Osteoblast (primary cell): ENCODE results near the gene NEK5. TPM values are rescaled to one million over a fixed set of nuclear protein-coding genes. Genes with fewer than 3 reads are reported as not detected.

ENCODE experiments used
- DNase-seq: peaks from one replicate; pipeline ENCODE4 v3.0.0; 2011; ENCODE audit warnings: low spot score, mixed read lengths; ENCODE audit not compliant: insufficient read length; ENCODE audit errors: missing footprints
- H2AFZ ChIP-seq: 2 replicates; pipeline ENCODE4 v1.6.0; 2011; ENCODE audit warnings: mild to moderate bottlenecking, low read length
- H3K27ac ChIP-seq: 2 replicates; pipeline ENCODE4 v1.5.1; 2011; ENCODE audit warnings: mild to moderate bottlenecking, low read depth, low read length, moderate library complexity
- H3K27me3 ChIP-seq: 2 replicates; pipeline ENCODE4 v1.6.0; 2012; ENCODE audit warnings: mild to moderate bottlenecking, control low read depth, inconsistent platforms, low read length, moderate library complexity; ENCODE audit not compliant: insufficient read depth
- H3K36me3 ChIP-seq: 2 replicates; pipeline ENCODE4 v1.5.1; 2011; ENCODE audit warnings: mild to moderate bottlenecking, low read length, control low read depth, moderate library complexity; ENCODE audit not compliant: insufficient read depth
- H3K4me1 ChIP-seq: 2 replicates; pipeline ENCODE4 v1.5.1; 2011; ENCODE audit warnings: mild to moderate bottlenecking, low read length, control low read depth, moderate library complexity; ENCODE audit not compliant: insufficient read depth
- H3K4me2 ChIP-seq: 2 replicates; pipeline ENCODE4 v1.6.0; 2011; ENCODE audit warnings: mild to moderate bottlenecking, low read length; ENCODE audit not compliant: insufficient read depth
- H3K4me3 ChIP-seq: fragments of 200-600 bp; sonication (generic); 3 replicates; pipeline ENCODE4 v1.5.1; 2012; ENCODE audit warnings: mild to moderate bottlenecking, low read length, inconsistent platforms; ENCODE audit not compliant: insufficient read depth
- H3K79me2 ChIP-seq: 2 replicates; pipeline ENCODE4 v1.6.0; 2012; ENCODE audit warnings: mild to moderate bottlenecking, low read length, control low read depth, inconsistent platforms; ENCODE audit not compliant: insufficient read depth
- H3K9me3 ChIP-seq: 2 replicates; pipeline ENCODE4 v1.5.1; 2011; ENCODE audit warnings: low read depth, low read length, control low read depth
- H4K20me1 ChIP-seq: 2 replicates; pipeline ENCODE4 v1.6.0; 2012; ENCODE audit warnings: mild to moderate bottlenecking, low read length, control low read depth; ENCODE audit not compliant: insufficient read depth
- CTCF ChIP-seq: IDR thresholded peaks from 2 replicates; pipeline ENCODE4 v1.5.1; 2011; ENCODE audit warnings: mild to moderate bottlenecking, low read depth, low read length, moderate library complexity; ENCODE audit errors: extremely low read depth
- total RNA-seq: library from RNA; depleted of rRNA; stranded (reverse); fragments of >200 nt; gene quantifications from 2 replicates; pipeline ENCODE4 v1.2.3, GENCODE V29; 2012

NEK5 gene
- total RNA-seq, 1 donor, result 0.36 TPM

GRCh38 chr13:52002361-52002760, 126.5 kb downstream of the NEK5 start:
- no peaks in the 10 kb centered on the region for H3K79me2 ChIP-seq
- H3K4me2 ChIP-seq, result no peak overlapping the region
- no peaks in the 10 kb centered on the region for H3K9me3 ChIP-seq
- H3K4me3 ChIP-seq, result no peak overlapping the region
- no peak for TF ChIP-seq CTCF
- no peak overlapping the region for H3K27ac ChIP-seq
- peaks cover 13% of the 10 kb centered on the region for H3K27me3 ChIP-seq
- H2AFZ ChIP-seq, result no peak overlapping the region
- no peak for DNase-seq
- H4K20me1 ChIP-seq, result peaks cover 6% of the 10 kb centered on the region
- no peaks in the 10 kb centered on the region for H3K36me3 ChIP-seq
- H3K4me1 ChIP-seq, result no peaks in the 10 kb centered on the region

GRCh38 chr13:52001120-52001731, 127.6 kb downstream of the NEK5 start:
- no peak overlapping the region for H3K27ac ChIP-seq
- H3K4me3 ChIP-seq, result no peak overlapping the region
- H4K20me1 ChIP-seq, result peaks cover 16% of the 10 kb centered on the region
- H3K9me3 ChIP-seq, result no peaks in the 10 kb centered on the region
- peak; percentile 61 for TF ChIP-seq CTCF
- H3K4me2 ChIP-seq, result no peak overlapping the region
- no peaks in the 10 kb centered on the region for H3K79me2 ChIP-seq
- no peaks in the 10 kb centered on the region for H3K4me1 ChIP-seq
- no peak for DNase-seq
- no peak overlapping the region for H2AFZ ChIP-seq
- peaks cover 20% of the 10 kb centered on the region for H3K27me3 ChIP-seq
- H3K36me3 ChIP-seq, result no peaks in the 10 kb centered on the region

DNA sequence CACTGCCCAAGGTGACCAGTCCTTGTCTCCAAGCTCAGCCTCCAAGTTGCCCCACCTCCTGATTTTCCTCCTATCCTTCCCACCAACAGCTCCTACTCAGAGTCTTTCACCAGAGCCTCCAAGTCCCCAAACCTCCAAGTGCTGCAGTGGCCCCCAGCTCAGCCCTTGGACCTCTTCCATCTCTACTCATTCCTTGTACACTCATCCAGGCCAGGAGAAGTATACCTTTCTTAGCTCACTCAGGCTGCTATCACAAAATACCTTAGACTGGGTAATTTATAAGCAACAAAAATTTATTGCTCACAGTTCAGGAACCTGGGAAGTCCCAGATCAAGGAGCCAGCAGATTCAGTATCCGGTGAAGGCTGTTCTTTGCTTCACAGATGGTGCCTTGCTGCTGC, 129.0 kb downstream of the NEK5 start:
- no peak overlapping the region for H3K4me3 ChIP-seq
- H4K20me1 ChIP-seq, result peaks cover 17% of the 10 kb centered on the region

GRCh38 chr13:51999510-51999911, 129.4 kb downstream of the NEK5 start:
- H3K9me3 ChIP-seq, result no peaks in the 10 kb centered on the region
- H3K36me3 ChIP-seq, result no peaks in the 10 kb centered on the region
- no peak overlapping the region for H3K27ac ChIP-seq
- no peak overlapping the region for H3K4me3 ChIP-seq
- no peak for DNase-seq
- peaks cover 17% of the 10 kb centered on the region for H4K20me1 ChIP-seq
- H3K79me2 ChIP-seq, result no peaks in the 10 kb centered on the region
- no peak overlapping the region for H3K4me2 ChIP-seq
- no peak for TF ChIP-seq CTCF
- H3K27me3 ChIP-seq, result peaks cover 25% of the 10 kb centered on the region
- no peaks in the 10 kb centered on the region for H3K4me1 ChIP-seq
- no peak overlapping the region for H2AFZ ChIP-seq

More for the DNA sequence above, 129.0 kb downstream of the NEK5 start:
- H3K36me3 ChIP-seq, result no peaks in the 10 kb centered on the region
- H3K4me1 ChIP-seq, result no peaks in the 10 kb centered on the region
- H3K27me3 ChIP-seq, result peaks cover 23% of the 10 kb centered on the region
- no peaks in the 10 kb centered on the region for H3K79me2 ChIP-seq
- H2AFZ ChIP-seq, result no peak overlapping the region
- H3K27ac ChIP-seq, result no peak overlapping the region
- no peak overlapping the region for H3K4me2 ChIP-seq
- no peaks in the 10 kb centered on the region for H3K9me3 ChIP-seq
- DNase-seq, result no peak
- no peak for TF ChIP-seq CTCF
